Fibroblast of lung (primary cell): ENCODE results near the gene LRRC8D. TPM values are rescaled to one million over a fixed set of nuclear protein-coding genes. Genes with fewer than 3 reads are reported as not detected.
A peak's percentile ranks its signal among the peaks of the same experiment; 100 is the strongest.

Source experiments
- DNase-seq, 2 donors: peaks; one replicate each; pipeline versions ENCODE4 v3.0.0 to v3.0.0-alpha.2; 2010; ENCODE audit warnings: low read depth in 2 of 2
- H2AFZ ChIP-seq: 2 replicates; pipeline ENCODE4 v1.5.1; 2012; ENCODE audit warnings: low read length, control low read depth, inconsistent platforms
- H3K27ac ChIP-seq: 2 replicates; pipeline ENCODE4 v1.5.1; 2011; ENCODE audit warnings: low read length, control low read depth; ENCODE audit not compliant: insufficient read depth
- H3K27me3 ChIP-seq: 2 replicates; pipeline ENCODE4 v1.5.1; 2011; ENCODE audit warnings: mild to moderate bottlenecking, low read length; ENCODE audit not compliant: control insufficient read depth, insufficient read depth
- H3K36me3 ChIP-seq: 2 replicates; pipeline ENCODE4 v1.5.1; 2011; ENCODE audit warnings: low read length; ENCODE audit not compliant: control insufficient read depth, insufficient read depth
- H3K4me1 ChIP-seq: 2 replicates; pipeline ENCODE4 v1.5.1; 2011; ENCODE audit warnings: low read length; ENCODE audit not compliant: control insufficient read depth, insufficient read depth; ENCODE audit errors: extremely low read depth
- H3K4me2 ChIP-seq: 2 replicates; pipeline ENCODE4 v1.5.1; 2011; ENCODE audit warnings: low read length, control low read depth; ENCODE audit not compliant: insufficient read depth; ENCODE audit errors: extremely low read depth
- H3K4me3 ChIP-seq, 4 experiments: fragments of 200-600 bp in 1 of 4; sonication (generic) in 1 of 4; replicated peaks in 1 of 4; 2 replicates each; pipeline ENCODE4 v1.5.1; 2011 to 2016; ENCODE audit warnings: low read length in 4 of 4, low read depth in 3 of 4, mild to moderate bottlenecking in 3 of 4, control low read depth in 2 of 4, inconsistent platforms in 1 of 4, mixed read lengths in 1 of 4; ENCODE audit not compliant: insufficient read depth in 1 of 4; ENCODE audit errors: control extremely low read depth in 1 of 4
- H3K79me2 ChIP-seq: 2 replicates; pipeline ENCODE4 v1.5.1; 2012; ENCODE audit warnings: mild to moderate bottlenecking, low read length, inconsistent platforms; ENCODE audit not compliant: control insufficient read depth, insufficient read depth
- H3K9ac ChIP-seq: 2 replicates; pipeline ENCODE4 v1.5.1; 2011; ENCODE audit warnings: mild to moderate bottlenecking, low read length, control low read depth; ENCODE audit not compliant: insufficient read depth
- H3K9me3 ChIP-seq: 2 replicates; pipeline ENCODE4 v1.5.1; 2012; ENCODE audit warnings: low read depth, low read length; ENCODE audit not compliant: control insufficient read depth, insufficient read depth
- H4K20me1 ChIP-seq: 2 replicates; pipeline ENCODE4 v1.5.1; 2011; ENCODE audit warnings: low read length; ENCODE audit not compliant: control insufficient read depth, insufficient read depth; ENCODE audit errors: extremely low read depth
- EZH2 ChIP-seq: IDR thresholded peaks from 2 replicates; pipeline ENCODE4 v1.5.1; 2012; ENCODE audit warnings: low read length, control low read depth, mild to moderate bottlenecking; ENCODE audit errors: missing control alignments
- polyA plus RNA-seq, 2 donors: library from polyadenylated mRNA; depleted of rRNA in 1 of 2; stranded (reverse) in 1 of 2; unstranded in 1 of 2; fragments of >200 nt; gene quantifications; 2 replicates each; pipeline ENCODE4 v1.2.1, GENCODE V29; 2011 to 2012; ENCODE audit warnings: missing spikeins in 1 of 2
- total RNA-seq: library from RNA; depleted of rRNA; stranded (reverse); fragments of >200 nt; gene quantifications from 2 replicates; pipeline ENCODE4 v1.2.1, GENCODE V29; 2014
- TF ChIP-seq, protein P1 (sequence below), 2 donors: IDR thresholded peaks in 1 of 2; conservative IDR thresholded peaks in 1 of 2; 1 replicate in 1 of 2; 2 replicates in 1 of 2; pipeline ENCODE4 v1.5.1; 2011 to 2012; ENCODE audit warnings: low read length in 2 of 2, control low read depth in 1 of 2, inconsistent platforms in 1 of 2, low read depth in 1 of 2, mild to moderate bottlenecking in 1 of 2

The LRRC8D gene
- total and polyA plus RNA-seq, 2 donors (not counting 1 experiment from before 2014, with no cell fraction given) = 41.0 to 58.1 TPM

DNA sequence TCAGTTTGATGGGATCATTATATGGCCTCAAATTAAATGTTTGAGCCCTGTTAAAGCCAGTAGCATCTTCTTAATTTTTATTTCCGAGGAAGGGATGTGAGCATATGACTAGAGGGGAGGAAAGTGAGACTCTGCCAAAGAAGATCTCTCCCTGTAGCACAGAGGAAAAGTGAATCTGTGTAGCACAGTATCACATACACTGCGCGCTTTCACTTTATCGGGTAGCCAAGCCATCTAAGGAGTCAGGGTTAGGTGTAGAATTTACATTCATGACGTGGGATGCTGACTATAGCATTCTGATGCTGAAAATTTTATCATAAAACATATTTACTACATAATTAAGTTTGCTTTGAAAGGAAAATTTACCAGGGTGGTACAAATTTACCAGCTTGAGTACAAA is 24.0 kb downstream of the LRRC8D start:
- H4K20me1 ChIP-seq = no peaks in the 10 kb centered on the region
- H3K9me3 ChIP-seq = no peaks in the 10 kb centered on the region
- peak overlapping the region; percentile 96 for H3K4me2 ChIP-seq
- peaks cover 5% of the 10 kb centered on the region for H3K79me2 ChIP-seq
- no peak for DNase-seq
- H3K4me1 ChIP-seq = peaks cover 4% of the 10 kb centered on the region
- H3K9ac ChIP-seq = no peak overlapping the region
- no peak overlapping the region for H2AFZ ChIP-seq
- H3K27me3 ChIP-seq = no peaks in the 10 kb centered on the region
- no peak overlapping the region for H3K27ac ChIP-seq
- peak overlapping the region in 2 of 4 experiments; percentile 76 to 81 for H3K4me3 ChIP-seq
- H3K36me3 ChIP-seq = no peaks in the 10 kb centered on the region
- TF ChIP-seq, protein P1, sequence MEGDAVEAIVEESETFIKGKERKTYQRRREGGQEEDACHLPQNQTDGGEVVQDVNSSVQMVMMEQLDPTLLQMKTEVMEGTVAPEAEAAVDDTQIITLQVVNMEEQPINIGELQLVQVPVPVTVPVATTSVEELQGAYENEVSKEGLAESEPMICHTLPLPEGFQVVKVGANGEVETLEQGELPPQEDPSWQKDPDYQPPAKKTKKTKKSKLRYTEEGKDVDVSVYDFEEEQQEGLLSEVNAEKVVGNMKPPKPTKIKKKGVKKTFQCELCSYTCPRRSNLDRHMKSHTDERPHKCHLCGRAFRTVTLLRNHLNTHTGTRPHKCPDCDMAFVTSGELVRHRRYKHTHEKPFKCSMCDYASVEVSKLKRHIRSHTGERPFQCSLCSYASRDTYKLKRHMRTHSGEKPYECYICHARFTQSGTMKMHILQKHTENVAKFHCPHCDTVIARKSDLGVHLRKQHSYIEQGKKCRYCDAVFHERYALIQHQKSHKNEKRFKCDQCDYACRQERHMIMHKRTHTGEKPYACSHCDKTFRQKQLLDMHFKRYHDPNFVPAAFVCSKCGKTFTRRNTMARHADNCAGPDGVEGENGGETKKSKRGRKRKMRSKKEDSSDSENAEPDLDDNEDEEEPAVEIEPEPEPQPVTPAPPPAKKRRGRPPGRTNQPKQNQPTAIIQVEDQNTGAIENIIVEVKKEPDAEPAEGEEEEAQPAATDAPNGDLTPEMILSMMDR (conservative IDR thresholded peaks at IDR 0.05 in 1 of 2, IDR thresholded peaks at IDR 0.05 in 1 of 2; ENCODE audit: low read depth in 1 of 2, low read length in 2 of 2) = no peak
- no peak for TF ChIP-seq EZH2

DNA sequence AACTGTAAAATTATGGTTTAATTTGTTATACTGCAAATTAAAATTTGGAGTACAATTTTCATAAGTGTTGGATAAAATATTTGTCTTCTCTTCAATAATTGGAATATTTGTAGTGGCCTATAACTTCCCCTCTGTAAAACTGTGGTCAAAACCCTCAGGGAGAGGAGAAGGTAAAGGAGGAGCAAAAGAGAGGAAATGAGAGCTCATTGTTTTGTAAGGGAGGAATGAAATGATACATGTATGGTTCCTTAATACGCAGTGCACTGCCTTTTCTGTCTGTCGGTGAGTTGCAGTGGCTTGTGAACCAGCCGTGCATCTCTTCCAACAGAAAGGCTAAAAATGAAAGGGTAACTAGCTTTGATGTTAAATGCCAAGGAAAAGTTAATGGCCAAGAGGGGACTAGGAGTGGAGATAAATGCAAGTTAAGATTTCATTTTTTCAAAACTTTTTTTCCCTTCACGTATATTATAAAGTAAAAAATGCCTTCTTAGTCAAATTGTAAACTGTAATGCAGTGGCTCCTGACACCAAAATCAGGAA is 26.4 kb downstream of the LRRC8D start:
- H3K4me1 ChIP-seq = peaks cover 3% of the 10 kb centered on the region
- H3K27me3 ChIP-seq = no peaks in the 10 kb centered on the region
- no peaks in the 10 kb centered on the region for H4K20me1 ChIP-seq
- no peaks in the 10 kb centered on the region for H3K9me3 ChIP-seq
- no peak overlapping the region for H3K4me2 ChIP-seq
- H3K9ac ChIP-seq = no peak overlapping the region
- H3K36me3 ChIP-seq = no peaks in the 10 kb centered on the region
- peaks cover 5% of the 10 kb centered on the region for H3K79me2 ChIP-seq
- no peak for TF ChIP-seq EZH2
- TF ChIP-seq, protein P1 (conservative IDR thresholded peaks at IDR 0.05 in 1 of 2, IDR thresholded peaks at IDR 0.05 in 1 of 2; ENCODE audit: low read depth in 1 of 2, low read length in 2 of 2) = no peak
- DNase-seq = no peak
- no peak overlapping the region for H3K4me3 ChIP-seq
- H2AFZ ChIP-seq = no peak overlapping the region
- H3K27ac ChIP-seq = no peak overlapping the region

DNA sequence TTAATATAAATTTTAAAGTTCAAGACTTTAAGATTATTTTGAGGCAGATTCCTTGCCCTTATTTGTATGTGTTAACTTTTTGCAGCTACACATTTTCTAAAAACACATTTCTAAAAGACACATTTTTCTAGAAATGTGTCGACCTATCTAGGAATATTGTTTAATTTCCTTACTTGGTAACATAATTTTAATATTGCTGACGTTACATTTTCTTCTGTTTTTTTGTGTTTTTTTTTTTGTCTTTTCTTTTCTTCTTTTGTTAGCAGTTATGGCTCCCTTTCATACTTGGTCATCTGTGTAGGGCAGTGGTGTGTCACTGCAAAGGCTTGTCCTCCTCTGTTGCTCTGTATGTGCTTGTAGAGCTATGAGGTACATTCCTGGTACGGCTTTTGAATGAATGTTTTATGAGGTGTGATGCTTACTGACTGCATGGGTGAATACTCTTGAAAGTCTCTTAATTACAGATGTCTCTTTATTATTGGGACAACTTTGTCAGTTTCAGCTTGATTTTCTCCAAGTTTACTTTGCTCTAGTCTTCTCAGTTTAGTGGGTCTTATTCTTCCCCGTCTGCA is 30.1 kb downstream of the LRRC8D start:
- Histone ChIP-seq H3K4me2 (no peak overlapping the region), H3K36me3 (no peaks in the 10 kb centered on the region), H3K27ac (no peak overlapping the region), H3K9me3 (no peaks in the 10 kb centered on the region), H3K4me3 (no peak overlapping the region), H3K79me2 (peaks cover 4% of the 10 kb centered on the region), H3K4me1 (peaks cover 2% of the 10 kb centered on the region), H4K20me1 (no peaks in the 10 kb centered on the region), H2AFZ (no peak overlapping the region), H3K27me3 (no peaks in the 10 kb centered on the region), H3K9ac (no peak overlapping the region)
- DNase-seq = no peak
- TF ChIP-seq EZH2 = no peak
- TF ChIP-seq, protein P1 (conservative IDR thresholded peaks at IDR 0.05 in 1 of 2, IDR thresholded peaks at IDR 0.05 in 1 of 2; ENCODE audit: low read depth in 1 of 2, low read length in 2 of 2) = no peak
